ENCODE measurements around the gene ELOVL6.

DNA sequence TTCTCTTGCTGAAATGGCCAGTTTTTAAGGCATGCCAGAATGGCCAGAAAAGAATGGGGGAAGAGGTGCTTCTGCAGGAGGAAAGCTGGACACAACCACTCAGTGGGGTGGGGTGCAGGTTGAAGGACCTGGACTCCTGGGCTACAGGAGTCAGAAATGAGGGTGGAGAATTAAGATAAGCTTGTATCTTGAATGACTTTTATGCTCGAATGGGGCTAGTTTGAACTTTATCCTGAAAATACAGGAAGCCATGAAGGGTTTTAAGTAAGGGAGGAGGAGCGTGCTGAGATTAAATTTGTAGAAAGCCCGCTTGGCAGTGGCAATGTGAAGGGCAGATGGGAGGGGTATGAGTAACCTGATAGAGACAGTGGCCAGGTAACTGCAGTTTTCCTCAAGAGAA lies 66.5 kb downstream of the ELOVL6 start:
- TF ChIP-seq, protein P1, sequence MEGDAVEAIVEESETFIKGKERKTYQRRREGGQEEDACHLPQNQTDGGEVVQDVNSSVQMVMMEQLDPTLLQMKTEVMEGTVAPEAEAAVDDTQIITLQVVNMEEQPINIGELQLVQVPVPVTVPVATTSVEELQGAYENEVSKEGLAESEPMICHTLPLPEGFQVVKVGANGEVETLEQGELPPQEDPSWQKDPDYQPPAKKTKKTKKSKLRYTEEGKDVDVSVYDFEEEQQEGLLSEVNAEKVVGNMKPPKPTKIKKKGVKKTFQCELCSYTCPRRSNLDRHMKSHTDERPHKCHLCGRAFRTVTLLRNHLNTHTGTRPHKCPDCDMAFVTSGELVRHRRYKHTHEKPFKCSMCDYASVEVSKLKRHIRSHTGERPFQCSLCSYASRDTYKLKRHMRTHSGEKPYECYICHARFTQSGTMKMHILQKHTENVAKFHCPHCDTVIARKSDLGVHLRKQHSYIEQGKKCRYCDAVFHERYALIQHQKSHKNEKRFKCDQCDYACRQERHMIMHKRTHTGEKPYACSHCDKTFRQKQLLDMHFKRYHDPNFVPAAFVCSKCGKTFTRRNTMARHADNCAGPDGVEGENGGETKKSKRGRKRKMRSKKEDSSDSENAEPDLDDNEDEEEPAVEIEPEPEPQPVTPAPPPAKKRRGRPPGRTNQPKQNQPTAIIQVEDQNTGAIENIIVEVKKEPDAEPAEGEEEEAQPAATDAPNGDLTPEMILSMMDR (IDR thresholded peaks at IDR 0.05; ENCODE audit: insufficient read depth, low read depth, low read length): no peak
- no peak for TF ChIP-seq EZH2 (IDR thresholded peaks at IDR 0.05; ENCODE audit: insufficient read depth, low read length)
